HCT116 (cell line): ENCODE measurements around the gene DCAF5.

ENCODE experiments used
- CEBPB ChIP-seq: IDR thresholded peaks from 2 replicates; pipeline ENCODE4 v1.6.1; 2012; ENCODE audit warnings: low read depth
- CTCF ChIP-seq, 3 experiments: fragments of 200-600 bp in 1 of 3; sonication (generic) in 1 of 3; IDR thresholded peaks in 2 of 3; conservative IDR thresholded peaks in 1 of 3; 2 replicates each; pipeline ENCODE4 v1.5.1; 2012 to 2017; ENCODE audit warnings: low read depth in 2 of 3, low read length in 2 of 3, antibody characterized with exemption in 1 of 3, borderline replicate concordance in 1 of 3, control low read depth in 1 of 3, mild to moderate bottlenecking in 1 of 3, mixed read lengths in 1 of 3, mixed run types in 1 of 3, moderate library complexity in 1 of 3; ENCODE audit not compliant: insufficient read depth in 1 of 3
- EZH2phosphoT487 ChIP-seq: fragments of 200-600 bp; IDR thresholded peaks from 2 replicates; pipeline ENCODE4 v1.6.1; 2018; ENCODE audit warnings: antibody characterized with exemption, borderline replicate concordance
- FOSL1 ChIP-seq: IDR thresholded peaks from 2 replicates; pipeline ENCODE4 v1.6.1; 2012; ENCODE audit warnings: low read depth
- POLR2A ChIP-seq: IDR thresholded peaks from 2 replicates; pipeline ENCODE4 v1.7.0; 2011; ENCODE audit warnings: borderline replicate concordance; ENCODE audit not compliant: insufficient read depth, insufficient read length; ENCODE audit errors: extremely low read depth
- POLR2AphosphoS5 ChIP-seq: IDR thresholded peaks from 2 replicates; pipeline ENCODE4 v1.6.1; 2011; ENCODE audit warnings: mild to moderate bottlenecking, low read depth, low read length, moderate library complexity
- REST ChIP-seq: IDR thresholded peaks from 2 replicates; pipeline ENCODE4 v1.6.1; 2012; ENCODE audit warnings: low read depth
- SP1 ChIP-seq: IDR thresholded peaks from 2 replicates; pipeline ENCODE4 v1.6.1; 2012; ENCODE audit warnings: low read depth
- SRF ChIP-seq: IDR thresholded peaks from 2 replicates; pipeline ENCODE4 v1.6.1; 2012; ENCODE audit warnings: low read depth
- ZNF274 ChIP-seq: fragments of 200-500 bp; sonication (Bioruptor generic); IDR thresholded peaks from 2 replicates; pipeline ENCODE4 v1.6.1; 2014; ENCODE audit warnings: mild to moderate bottlenecking, low read depth, low read length, inconsistent platforms
- TF ChIP-seq, protein P1 (sequence below): IDR thresholded peaks from 2 replicates; pipeline ENCODE4 v1.6.1; 2012
- TF ChIP-seq, protein P2 (sequence below): IDR thresholded peaks from 2 replicates; pipeline ENCODE4 v1.6.1; 2012

DNA sequence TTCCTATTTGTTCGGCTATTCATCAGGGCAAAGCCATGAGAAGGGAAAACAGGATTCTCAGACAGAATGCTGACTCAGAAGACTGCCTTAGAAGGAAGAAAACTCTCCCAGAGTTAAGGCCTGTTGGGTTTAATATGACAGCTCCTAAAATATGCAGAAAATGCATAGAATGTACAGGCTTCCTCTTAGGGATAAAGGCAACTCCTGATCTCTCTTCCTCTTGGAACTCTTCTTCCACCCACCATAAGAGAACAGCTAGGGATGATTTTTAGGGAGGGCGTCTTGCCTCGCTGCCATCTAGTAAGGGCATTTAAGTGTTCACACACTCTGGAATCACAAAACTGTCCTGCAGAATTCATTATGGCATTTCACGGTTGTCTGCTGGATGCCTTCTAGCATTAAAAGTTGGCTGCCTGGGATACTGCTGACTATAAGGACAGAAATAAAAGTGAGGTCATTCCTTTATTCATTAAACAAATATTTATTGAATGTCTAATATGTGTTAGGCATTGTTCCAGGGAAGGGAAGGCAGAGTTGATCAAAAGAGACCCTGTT, 73.7 kb downstream of the DCAF5 start:
- TF ChIP-seq CTCF (IDR thresholded peaks at IDR 0.05 in 2 of 3, conservative IDR thresholded peaks at IDR 0.05 in 1 of 3; ENCODE audit: borderline replicate concordance in 1 of 3, insufficient read depth in 1 of 3, low read depth in 2 of 3, low read length in 2 of 3) (no peak), FOSL1 (no peak), CEBPB (no peak), POLR2AphosphoS5 (no peak), POLR2A (no peak), SP1 (no peak), SRF (no peak), ZNF274 (no peak), REST (no peak), EZH2phosphoT487 (no peak)
- TF ChIP-seq, protein P1, sequence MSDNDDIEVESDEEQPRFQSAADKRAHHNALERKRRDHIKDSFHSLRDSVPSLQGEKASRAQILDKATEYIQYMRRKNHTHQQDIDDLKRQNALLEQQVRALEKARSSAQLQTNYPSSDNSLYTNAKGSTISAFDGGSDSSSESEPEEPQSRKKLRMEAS: no peak
- TF ChIP-seq, protein P2, sequence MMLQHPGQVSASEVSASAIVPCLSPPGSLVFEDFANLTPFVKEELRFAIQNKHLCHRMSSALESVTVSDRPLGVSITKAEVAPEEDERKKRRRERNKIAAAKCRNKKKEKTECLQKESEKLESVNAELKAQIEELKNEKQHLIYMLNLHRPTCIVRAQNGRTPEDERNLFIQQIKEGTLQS: no peak
